HG03060 (cell line): ENCODE measurements around the gene HADH.
"Not testable (repeated sequence)": the region's sequence is repeated elsewhere in the genome, so short reads cannot be mapped to it uniquely, and the experiment has no call there.

Experiments
- ATAC-seq: cut with Tn5 transposase; IDR thresholded peaks from one replicate; pipeline ENCODE4 v1.9.1; 2021; ENCODE audit warnings: low read depth, moderate number of reproducible peaks; ENCODE audit not compliant: unreplicated experiment

Gene HADH

DNA sequence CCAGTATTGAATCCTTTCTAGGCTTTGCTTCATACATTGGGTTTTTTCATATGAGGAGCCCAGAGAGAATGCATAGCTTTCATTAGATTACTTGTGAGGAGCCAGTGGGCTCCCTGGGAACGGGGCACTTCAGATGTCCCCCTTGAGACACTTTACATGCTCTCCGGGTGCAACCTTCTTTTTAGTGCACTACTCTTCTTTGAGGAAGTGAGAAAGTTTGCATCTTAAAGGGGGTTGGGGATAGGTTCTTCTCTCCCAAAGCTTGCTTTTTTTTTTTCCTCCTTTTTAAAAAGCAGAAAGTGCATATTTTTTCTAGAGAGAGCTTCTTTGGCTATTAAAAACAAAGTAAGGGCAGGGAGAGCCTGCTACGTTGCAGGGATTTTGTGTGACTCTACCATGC lies 4.3 kb downstream of the HADH start:
- peak; percentile 29 for ATAC-seq

DNA sequence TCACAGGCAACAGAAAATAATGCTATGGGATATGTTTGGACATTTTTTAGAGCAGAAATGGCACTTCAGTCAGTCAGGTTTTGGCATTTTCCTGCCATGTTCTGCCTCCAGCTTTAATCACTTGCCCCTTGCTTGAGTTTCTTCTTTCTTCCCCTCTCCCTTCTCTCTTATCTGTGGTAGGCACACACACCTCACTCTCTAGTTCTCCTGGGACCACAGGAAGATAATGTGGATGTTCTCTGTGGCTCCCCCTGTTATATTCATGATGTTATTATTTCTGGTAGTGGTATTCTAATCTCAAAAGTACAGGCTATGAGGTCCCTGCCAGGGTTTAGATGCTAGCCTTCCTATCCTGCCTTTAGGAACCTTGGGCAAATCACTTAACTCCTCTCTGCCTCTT lies 5.2 kb downstream of the HADH start:
- ATAC-seq, result no peak

DNA sequence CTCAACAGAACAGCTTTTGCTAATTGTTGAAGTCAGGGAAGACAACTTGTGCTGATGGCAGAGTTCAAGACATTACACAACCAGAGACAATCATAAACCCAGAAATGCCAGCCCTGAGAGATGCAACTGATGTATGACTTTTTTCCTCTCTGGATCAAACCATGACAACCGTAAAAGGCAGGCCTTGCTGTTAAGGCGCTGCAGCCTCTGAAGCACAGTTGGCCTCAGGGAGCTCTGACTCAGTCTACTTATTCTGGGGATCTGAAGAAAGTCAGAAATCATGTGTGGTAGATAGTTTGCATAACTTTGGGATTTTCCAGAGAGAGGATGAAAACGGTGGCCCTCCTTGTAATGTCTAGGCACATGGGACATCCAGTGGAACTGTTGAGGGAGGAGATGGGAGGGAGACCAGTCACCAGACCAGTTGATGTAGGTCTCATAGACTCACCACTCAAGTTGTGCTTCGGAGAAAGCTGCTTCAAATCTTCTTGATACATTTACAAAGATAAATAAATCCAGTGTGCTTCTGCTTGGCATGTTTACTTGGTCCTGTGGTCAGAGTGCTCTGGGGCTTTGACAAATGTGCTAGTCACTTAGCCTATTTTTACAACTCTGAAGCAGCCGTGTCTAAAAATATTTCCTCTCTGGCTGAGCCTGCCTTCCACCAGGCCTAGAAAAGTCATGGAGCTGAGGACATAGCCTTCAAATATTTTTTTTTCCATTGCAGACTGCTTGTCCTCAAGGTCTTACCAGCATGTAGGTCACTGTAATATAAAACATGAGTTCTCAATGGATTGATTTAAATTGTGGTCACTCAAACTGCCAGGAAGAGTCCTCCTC lies 7.5 kb downstream of the HADH start:
- ATAC-seq, result no peak

GRCh38 chr4:107997794-107998193 lies 8.1 kb downstream of the HADH start:
- ATAC-seq, result no peak

- no peak for ATAC-seq
Observed at GRCh38 chr4:107999932-108000539, 10.3 kb downstream of the HADH start.

DNA sequence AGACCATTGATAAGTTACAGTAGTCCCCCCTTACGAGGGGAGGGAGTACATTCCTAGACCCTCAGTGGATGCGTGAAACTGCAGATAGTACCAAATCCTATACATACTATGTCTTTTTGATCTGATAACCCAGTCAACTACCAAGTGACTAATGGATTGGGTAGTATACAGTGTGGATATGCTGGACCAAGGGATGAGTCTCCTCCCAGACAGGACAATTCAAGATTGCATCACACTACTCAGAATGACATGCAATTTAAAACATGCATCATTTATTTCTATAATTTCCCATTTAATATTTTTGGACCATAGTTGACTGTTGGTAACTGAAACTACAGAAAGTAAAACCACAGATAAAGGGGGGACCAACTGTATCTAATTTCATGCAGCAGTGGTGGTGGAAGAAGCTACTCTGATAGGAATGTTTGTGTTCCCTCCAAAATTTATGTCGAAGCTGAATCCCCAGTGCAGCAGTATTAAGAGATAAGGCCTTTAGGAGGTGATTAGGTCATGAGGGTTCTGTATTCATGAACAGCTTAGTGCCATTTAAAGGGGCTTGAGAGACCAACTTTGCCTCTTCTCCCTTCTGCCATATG lies 11.9 kb downstream of the HADH start:
- no peak for ATAC-seq

DNA sequence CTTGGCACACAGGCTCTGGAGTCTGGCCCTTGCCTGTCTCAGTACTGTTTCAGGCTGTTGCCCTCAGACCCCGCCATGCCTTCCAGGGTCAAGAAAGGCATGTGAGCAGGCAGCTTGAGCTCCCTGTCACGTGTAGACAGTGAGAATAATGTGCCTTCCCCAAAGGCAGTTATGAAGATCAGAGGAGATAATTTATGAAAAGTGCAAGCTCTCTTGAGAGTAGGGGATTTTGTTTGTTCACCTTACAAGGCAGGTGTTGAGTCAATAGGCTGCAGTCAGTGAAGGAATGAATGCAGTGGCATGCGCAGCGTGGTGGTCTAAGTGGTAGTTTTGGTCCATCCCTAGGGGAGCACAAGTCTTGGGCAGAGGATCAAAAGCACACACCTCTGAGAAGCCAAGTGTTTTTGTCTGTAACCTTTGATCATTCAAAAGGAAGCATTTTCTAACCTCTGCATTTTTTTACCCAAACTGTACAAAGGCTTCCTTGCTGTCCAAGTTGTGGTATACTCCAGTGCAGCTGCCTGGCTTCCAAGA lies 14.4 kb downstream of the HADH start:
- peak; percentile 47 for ATAC-seq

DNA sequence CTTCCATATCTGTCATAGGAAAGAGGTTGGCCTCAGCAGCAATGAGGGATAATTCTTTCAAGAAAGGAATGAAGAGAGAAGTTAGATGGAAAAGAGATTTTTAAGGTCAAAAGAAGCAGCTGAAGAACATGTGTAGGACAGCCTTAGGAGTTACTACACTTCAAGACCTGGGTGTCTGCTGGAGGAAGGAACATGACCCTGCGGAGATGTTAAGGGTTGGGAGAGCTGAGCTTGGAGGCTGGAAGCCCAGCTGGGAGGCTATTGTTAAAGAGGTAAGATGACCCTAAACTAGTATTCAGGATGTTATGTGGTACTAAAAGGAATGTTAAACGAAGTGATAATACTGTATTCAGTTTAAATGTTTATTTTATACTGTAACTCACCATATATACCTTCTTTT lies 15.0 kb downstream of the HADH start:
- no peak for ATAC-seq

GRCh38 chr4:108005807-108006206 lies 16.1 kb downstream of the HADH start:
- no peak for ATAC-seq

DNA sequence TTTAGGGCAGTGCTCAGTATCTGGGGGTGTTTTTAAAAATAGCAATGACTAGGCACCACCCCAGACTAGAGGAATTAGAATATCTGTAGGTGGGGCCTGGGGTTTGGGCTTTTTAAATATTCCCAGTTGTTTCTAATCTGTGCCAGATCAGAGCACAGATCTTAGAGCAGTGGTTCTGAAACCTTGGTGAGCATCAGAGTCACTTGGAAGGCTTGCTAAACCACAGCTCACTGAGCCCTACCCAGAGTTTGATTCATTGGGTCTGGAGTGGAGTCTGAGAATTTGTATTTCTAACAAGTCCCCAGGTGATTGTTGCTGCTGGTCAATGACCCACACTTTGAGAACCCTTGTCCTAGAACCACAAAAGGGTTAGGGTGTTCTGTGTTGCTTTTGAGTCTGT lies 16.7 kb downstream of the HADH start:
- no peak for ATAC-seq

DNA sequence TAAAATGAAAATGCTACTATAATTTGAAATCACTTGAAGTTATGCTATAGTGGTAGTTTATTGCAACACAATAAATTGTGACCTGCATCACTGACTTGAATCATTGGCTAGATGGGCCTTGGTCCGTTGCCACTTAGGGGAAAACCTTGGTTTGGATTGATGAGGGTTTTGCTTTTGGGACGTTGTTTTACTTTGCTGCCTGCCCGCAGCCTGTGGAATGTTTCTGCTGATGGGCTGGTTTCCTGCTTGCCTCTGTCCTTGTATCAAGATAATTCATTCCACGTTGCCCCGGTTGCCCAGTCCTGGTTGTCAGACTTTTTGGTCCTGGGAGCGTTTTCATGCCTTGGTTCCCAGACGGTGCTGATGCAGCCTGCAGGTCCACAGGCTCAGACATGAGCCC lies 18.3 kb downstream of the HADH start:
- ATAC-seq, result no peak

DNA sequence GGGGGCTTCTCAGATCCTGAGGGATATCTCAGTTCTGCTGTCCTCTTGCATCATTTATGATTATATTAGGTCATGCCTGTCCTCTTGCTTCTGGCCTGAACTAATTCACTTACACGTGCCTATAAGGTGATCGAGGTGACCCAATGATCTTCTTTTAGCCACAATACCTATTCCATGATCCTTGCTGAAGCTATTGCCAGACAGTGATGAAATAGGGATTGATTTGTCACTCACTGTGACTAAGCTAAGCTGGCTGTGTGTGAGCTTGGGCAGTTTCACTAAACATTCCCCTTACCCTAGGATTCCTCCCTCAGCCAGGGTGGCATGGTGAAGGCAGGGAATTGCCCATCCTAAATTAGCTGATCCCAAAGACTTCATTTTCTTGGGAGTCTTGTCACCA lies 19.0 kb downstream of the HADH start:
- ATAC-seq, result no peak

GRCh38 chr4:108010167-108010566 lies 20.5 kb downstream of the HADH start:
- ATAC-seq, result no peak

DNA sequence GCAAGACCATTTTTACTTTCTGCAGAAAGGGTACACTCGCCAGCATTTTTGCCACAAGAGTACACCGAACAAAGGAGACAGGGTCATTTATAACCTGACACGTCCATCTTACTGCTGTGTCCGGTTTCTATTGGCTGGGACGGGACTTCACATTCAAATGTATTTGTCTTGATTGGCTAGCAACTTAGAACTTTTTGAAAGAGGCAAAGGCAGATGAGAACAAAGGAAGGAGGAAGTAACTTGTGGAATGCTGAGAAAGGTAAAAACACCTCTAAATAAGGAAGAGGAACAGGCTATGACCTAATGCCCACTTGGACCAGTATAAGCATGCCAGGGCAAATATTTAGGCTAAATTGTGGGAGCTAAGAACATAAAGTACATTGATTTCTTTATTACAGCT lies 22.7 kb downstream of the HADH start:
- ATAC-seq, result not testable (repeated sequence)

GRCh38 chr4:108013327-108013726 lies 23.6 kb downstream of the HADH start:
- no peak for ATAC-seq

GRCh38 chr4:108013955-108014354 lies 24.3 kb downstream of the HADH start:
- no peak for ATAC-seq

DNA sequence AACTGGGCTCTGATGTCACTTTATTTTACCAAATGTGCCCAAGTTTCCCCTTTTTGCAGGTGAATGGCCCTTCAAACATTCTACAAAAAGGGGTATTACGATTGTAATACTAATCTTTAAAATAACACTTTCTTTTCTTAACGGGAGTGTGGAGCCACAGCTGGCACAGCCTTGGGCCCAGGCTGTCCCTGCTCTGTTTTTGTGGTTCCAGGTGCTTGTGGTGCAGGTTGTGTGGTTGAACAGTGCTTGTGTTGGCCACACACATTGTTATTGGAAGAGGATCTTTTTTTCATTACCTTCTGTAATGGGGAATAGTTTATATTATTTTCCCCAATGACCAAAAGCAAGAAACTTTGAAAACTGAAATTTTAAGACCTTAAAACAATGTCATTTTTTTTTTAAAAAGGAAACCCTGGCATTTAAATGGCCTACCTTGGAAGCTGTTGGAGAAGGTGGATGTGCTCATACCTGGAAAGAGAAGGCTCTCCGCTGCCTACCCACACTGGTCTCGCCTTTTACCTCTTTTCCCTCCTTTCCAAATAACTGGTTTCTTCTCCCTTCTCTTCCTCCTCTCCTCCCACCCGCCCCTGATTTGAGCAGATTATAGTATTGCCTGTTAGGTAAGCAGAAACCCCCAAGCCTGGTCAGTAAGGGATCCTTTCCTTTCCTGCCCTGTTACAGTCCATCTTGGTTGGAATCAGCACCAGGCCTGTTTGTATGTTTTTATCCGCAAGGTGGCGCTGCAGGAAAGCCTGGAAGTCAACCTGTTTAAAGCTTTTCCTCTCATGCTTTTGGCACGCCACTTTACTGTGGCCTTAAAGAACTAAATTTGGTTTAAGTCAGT lies 28.6 kb downstream of the HADH start:
- ATAC-seq, result no peak

- no peak for ATAC-seq
Observed at GRCh38 chr4:108018884-108019187, 29.1 kb downstream of the HADH start.

DNA sequence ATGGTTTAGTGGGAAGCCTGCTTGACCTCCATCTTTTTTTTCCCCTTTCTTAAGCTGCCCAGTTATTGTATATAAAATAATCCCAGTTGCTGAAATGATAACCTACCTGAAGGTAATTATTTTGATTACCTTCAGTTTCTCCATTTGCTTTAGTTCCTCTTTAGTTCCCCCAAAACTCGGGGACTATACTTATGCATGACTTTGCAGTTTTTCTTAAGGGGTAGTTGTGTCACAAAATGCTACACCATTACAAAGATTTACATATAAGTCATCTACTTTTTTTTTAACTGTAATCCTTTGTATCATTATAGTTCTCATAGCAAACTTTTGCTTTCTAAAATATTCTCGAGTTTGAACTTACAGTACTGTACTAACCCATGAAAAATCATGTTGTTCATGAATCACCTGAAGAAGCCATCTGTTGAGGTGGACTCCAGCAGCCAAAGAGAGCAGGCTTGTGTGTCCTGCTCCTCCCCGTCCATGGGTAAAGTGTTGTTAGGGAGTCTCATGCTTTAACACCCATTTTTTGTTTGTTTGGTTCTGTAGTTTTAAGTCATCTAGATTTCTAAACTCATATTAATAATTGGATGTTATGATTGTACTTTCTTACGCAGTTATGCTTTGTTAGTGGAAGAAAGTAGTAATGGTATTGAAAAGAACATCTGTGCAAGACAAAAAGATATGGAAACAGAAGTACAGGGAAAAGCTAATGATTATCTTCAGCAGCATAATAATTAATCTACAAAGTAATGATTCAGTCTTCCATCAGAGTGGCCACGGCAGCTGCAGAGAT lies 34.6 kb downstream of the HADH start:
- ATAC-seq, result no peak

DNA sequence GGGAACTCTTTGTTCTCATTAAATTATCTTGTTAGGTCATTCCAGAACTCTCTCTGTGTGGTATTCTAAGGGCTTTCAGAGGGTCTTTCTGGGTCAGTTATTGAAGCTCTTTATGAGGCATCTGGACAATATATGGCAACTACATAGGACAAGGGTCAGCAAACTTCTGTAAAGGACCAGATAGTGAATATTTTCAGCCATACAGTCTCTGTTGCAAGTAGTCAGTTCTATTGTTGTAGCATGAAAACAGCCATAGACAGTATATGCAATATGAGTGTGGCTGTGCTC lies 35.1 kb downstream of the HADH start:
- no peak for ATAC-seq
